ENCODE data around the gene THAP4.

The THAP4 gene

DNA sequence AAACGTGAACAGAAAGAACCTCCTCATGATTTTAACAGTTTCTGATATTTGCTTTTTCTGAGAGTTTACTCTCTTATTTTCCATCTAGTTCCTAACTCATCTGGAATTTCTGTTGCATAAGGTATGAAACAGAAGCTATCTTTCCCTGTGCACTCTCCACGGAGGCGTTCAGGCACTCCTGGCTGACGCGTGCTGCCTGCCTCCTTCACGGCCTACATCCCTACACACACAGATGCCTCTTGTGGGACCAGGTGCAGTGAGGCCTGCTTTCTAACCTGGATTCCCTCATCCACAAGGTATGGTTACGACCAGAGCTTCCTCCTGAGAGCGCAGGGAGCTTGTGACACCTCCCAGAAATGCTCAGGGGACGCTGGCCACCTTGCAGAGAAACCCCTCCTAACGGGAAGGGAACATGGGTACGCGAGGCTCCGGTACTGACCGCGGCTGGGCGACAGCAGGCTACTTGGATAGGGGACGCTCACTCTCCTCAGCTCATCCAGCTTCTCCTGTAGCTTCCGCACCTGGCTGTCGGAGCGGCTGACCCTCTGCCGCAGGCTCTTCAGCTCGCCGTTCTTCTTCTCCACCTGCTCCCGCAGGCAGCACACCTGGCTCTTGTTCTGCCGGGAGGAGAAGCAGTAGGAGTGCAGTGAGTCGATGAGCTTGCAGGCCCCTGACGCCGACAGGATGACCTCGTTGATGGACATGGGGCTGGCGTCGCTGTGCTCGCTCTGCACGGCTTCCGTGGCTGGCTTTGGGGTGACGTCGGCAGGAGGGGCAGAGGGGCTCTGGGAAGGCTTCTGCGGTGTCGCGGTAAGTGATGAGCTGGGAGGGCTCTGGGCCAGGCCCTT is 4.3 kb downstream of the THAP4 start:
- Histone ChIP-seq H3K27me3 (replicated peaks) (no peaks in the 10 kb centered on the region), H3K4me3 (ENCODE audit: low read depth, low read length) (no peak overlapping the region), H3K27ac (no peak overlapping the region), H3K36me3 (replicated peaks) (peaks cover 28% of the 10 kb centered on the region)
- TF ChIP-seq, protein P1, sequence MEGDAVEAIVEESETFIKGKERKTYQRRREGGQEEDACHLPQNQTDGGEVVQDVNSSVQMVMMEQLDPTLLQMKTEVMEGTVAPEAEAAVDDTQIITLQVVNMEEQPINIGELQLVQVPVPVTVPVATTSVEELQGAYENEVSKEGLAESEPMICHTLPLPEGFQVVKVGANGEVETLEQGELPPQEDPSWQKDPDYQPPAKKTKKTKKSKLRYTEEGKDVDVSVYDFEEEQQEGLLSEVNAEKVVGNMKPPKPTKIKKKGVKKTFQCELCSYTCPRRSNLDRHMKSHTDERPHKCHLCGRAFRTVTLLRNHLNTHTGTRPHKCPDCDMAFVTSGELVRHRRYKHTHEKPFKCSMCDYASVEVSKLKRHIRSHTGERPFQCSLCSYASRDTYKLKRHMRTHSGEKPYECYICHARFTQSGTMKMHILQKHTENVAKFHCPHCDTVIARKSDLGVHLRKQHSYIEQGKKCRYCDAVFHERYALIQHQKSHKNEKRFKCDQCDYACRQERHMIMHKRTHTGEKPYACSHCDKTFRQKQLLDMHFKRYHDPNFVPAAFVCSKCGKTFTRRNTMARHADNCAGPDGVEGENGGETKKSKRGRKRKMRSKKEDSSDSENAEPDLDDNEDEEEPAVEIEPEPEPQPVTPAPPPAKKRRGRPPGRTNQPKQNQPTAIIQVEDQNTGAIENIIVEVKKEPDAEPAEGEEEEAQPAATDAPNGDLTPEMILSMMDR (IDR thresholded peaks at IDR 0.05; ENCODE audit: low read depth, low read length, missing control alignments): no peak
- no peak for DNase-seq
- in situ Hi-C loops (cut with HindIII; ENCODE audit: low pct_ligation_motif_present, low sequenced_read_pairs): no loop called here

DNA sequence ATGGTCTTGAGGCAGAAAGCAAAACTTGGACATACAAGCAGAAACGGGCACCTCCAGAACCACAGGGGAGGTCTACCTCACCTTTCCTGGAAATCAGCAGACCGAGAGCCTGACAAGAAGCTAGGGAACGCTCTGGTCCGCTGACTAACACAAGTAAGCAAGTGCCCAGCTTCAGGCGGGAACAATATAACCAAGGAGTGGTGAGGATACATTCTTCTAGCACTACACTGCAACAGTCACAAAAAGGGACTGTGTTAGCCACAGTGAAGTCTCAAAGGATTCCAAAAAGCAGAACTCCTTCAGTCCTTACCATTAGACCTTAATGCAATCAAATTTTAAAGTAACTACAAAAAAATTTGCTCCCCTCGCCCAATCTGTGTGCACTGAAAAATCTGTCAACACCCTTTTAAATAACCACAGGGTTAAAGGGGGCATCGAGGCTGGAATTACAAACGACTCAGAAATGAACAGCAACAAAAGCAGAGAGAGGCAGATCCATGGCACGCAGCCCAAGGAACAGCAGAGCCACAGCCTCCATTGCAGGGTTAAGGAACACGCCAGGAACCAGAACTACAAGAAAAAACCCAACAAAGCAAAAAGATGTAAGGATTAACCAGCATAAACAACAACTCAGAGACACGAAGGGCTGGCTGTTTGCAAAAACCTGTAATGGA is 7.1 kb downstream of the THAP4 start:
- H3K27me3 ChIP-seq (replicated peaks): no peaks in the 10 kb centered on the region
- no peak overlapping the region for H3K27ac ChIP-seq
- TF ChIP-seq, protein P1 (IDR thresholded peaks at IDR 0.05; ENCODE audit: low read depth, low read length, missing control alignments): no peak
- no peak for DNase-seq
- in situ Hi-C loops (cut with HindIII; ENCODE audit: low pct_ligation_motif_present, low sequenced_read_pairs): no loop called here
- H3K4me3 ChIP-seq (ENCODE audit: low read depth, low read length): no peak overlapping the region
- H3K36me3 ChIP-seq (replicated peaks): peaks cover 28% of the 10 kb centered on the region

DNA sequence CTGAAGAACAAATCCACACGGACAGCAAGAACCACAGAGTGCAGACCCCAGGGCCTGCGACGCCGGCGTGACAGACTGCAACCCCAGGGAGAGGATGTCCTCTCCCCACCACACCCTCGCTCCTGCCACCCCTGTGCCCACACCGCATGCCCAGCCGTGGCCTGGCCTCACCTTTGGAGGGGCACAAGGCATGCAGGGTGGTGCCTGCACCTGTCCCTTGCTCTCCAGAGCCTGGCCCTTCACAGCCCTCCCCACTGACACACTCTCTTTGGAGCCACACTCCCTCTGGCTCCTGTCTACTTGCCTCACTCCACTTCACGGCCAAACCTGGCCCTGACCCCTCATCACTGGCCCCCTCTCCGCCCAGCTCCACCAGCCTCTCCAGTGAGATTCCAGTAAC is 9.3 kb downstream of the THAP4 start:
- no peak overlapping the region for H3K27ac ChIP-seq
- TF ChIP-seq, protein P1 (IDR thresholded peaks at IDR 0.05; ENCODE audit: low read depth, low read length, missing control alignments): no peak
- peaks cover 17% of the 10 kb centered on the region for H3K36me3 ChIP-seq (replicated peaks)
- in situ Hi-C loops (cut with HindIII; ENCODE audit: low pct_ligation_motif_present, low sequenced_read_pairs): no loop called here
- no peaks in the 10 kb centered on the region for H3K27me3 ChIP-seq (replicated peaks)
- DNase-seq: no peak
- no peak overlapping the region for H3K4me3 ChIP-seq (ENCODE audit: low read depth, low read length)

DNA sequence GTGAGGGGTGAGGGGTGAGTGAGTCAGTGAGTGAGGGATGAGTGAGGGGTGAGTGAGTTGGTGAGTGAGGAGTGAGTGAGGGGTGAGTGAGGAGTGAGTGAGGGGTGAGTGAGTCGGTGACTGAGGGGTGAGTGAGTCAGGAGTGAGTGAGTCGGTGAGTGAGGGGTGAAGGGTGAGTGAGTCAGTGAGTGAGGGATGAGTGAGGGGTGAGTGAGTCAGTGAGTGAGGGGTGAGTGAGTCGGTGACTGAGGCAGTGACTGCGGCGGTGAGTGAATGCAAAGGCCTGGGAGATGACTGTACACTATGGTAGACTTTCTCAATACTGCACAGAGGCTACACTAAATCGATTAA is 16.6 kb downstream of the THAP4 start:
- TF ChIP-seq, protein P1 (IDR thresholded peaks at IDR 0.05; ENCODE audit: low read depth, low read length, missing control alignments): no peak
- peak; percentile 39 for DNase-seq
- no peak overlapping the region for H3K27ac ChIP-seq
- H3K27me3 ChIP-seq (replicated peaks): no peaks in the 10 kb centered on the region
- in situ Hi-C loops (cut with HindIII; ENCODE audit: low pct_ligation_motif_present, low sequenced_read_pairs): no loop called here
- H3K4me3 ChIP-seq (ENCODE audit: low read depth, low read length): no peak overlapping the region
- no peaks in the 10 kb centered on the region for H3K36me3 ChIP-seq (replicated peaks)

DNA sequence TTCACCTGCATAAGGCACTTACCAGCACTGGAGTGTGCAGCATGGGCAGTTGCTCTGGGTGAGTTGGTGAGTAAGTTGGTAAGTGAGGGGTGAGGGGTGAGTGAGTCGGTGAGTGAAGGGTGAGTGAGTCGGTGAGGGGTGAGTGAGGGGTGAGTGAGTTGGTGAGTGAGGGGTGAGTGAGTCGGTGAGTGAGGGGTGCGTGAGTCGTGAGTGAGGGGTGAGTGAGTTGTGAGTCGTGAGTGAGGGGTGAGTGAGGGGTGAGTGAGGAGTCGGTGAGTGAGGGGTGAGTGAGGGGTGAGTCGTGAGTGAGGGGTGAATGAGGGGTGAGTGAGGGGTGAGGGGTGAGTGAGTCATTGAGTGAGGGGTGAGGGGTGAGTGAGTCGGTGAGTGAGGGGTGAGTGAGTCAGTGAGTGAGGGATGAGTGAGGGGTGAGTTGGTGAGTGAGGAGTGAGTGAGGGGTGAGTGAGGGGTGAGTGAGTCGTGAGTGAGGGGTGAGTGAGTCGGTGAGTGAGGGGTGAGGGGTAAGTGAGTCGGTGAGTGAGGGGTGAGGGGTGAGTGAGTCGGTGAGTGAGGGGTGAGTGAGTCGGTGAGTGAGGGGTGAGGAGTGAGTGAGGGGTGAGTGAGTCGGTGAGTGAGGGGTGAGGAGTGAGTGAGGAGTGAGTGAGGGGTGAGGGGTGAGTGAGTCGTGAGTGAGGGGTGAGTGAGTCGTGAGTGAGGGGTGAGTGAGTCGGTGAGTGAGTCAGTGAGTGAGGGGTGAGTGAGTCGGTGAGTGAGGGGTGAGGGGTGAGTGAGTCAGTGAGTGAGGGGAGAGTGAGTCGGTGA is 17.1 kb downstream of the THAP4 start:
- TF ChIP-seq, protein P1 (IDR thresholded peaks at IDR 0.05; ENCODE audit: low read depth, low read length, missing control alignments): no peak
- H3K27me3 ChIP-seq (replicated peaks): no peaks in the 10 kb centered on the region
- H3K4me3 ChIP-seq (ENCODE audit: low read depth, low read length): no peak overlapping the region
- no peaks in the 10 kb centered on the region for H3K36me3 ChIP-seq (replicated peaks)
- in situ Hi-C loops (cut with HindIII; ENCODE audit: low pct_ligation_motif_present, low sequenced_read_pairs): no loop called here
- H3K27ac ChIP-seq: no peak overlapping the region
- DNase-seq: no peak
